Astrocyte of the cerebellum (primary cell): ENCODE results near the gene LAMB4.

ENCODE experiments used
- DNase-seq: peaks from one replicate; pipeline ENCODE4 v3.0.0-alpha.2; 2011; ENCODE audit warnings: low read depth
- H3K4me3 ChIP-seq: 2 replicates; pipeline ENCODE4 v1.5.1; 2011; ENCODE audit warnings: mild to moderate bottlenecking, low read depth, low read length, moderate library complexity
- in situ Hi-C: cut with HindIII; loops from 2 replicates; pipeline ENCODE4 v1.10.0; 2017; ENCODE audit warnings: low sequenced_read_pairs
- TF ChIP-seq, protein P1 (sequence below): IDR thresholded peaks from 2 replicates; pipeline ENCODE4 v1.5.1; 2012; ENCODE audit warnings: low read length, low read depth, moderate library complexity, mild to moderate bottlenecking; ENCODE audit errors: missing control alignments

LAMB4 gene

DNA sequence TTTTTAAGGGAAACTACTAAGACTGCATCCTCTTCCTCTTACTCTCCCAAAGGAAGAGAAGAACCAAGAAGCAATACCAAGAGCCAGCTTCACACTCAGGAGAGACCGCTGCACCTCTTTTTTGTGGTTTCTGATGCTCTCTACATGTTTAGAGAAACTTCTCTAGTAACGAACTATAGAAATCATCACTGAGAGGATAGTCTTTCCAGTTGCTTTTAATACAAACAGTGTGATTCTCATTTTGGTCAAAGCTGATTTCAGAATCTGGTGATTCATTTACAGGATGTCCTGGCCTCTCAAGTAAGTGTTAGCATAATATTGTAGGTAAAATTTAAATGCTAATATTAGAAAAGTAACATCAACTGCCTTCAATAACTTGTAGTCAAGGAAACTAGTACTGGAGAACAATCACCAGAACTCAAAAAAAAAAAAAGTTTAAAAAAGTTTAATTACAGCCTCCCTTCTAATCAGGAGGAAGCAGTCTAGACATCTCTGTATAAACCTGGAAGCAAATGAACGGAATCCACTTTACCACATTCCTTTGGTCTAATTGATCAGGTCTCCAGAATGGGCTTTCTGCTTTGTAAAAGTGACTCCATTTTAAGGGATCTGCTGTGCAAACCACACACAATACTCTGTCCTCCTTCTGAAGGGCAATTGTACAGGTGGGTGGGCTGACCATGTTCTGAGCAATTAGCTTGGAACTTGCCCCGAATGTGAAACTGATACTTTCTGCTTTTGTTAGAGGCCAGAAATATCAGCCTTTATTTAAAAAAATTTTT is 130.2 kb downstream of the LAMB4 start:
- DNase-seq: no peak
- in situ Hi-C loops: loop anchor here (5.0 kb wide), 1 partner anchor 147 kb away; no protein-coding TSS in a partner anchor
- TF ChIP-seq, protein P1, sequence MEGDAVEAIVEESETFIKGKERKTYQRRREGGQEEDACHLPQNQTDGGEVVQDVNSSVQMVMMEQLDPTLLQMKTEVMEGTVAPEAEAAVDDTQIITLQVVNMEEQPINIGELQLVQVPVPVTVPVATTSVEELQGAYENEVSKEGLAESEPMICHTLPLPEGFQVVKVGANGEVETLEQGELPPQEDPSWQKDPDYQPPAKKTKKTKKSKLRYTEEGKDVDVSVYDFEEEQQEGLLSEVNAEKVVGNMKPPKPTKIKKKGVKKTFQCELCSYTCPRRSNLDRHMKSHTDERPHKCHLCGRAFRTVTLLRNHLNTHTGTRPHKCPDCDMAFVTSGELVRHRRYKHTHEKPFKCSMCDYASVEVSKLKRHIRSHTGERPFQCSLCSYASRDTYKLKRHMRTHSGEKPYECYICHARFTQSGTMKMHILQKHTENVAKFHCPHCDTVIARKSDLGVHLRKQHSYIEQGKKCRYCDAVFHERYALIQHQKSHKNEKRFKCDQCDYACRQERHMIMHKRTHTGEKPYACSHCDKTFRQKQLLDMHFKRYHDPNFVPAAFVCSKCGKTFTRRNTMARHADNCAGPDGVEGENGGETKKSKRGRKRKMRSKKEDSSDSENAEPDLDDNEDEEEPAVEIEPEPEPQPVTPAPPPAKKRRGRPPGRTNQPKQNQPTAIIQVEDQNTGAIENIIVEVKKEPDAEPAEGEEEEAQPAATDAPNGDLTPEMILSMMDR: no peak
- H3K4me3 ChIP-seq: peak overlapping the region; percentile 74

DNA sequence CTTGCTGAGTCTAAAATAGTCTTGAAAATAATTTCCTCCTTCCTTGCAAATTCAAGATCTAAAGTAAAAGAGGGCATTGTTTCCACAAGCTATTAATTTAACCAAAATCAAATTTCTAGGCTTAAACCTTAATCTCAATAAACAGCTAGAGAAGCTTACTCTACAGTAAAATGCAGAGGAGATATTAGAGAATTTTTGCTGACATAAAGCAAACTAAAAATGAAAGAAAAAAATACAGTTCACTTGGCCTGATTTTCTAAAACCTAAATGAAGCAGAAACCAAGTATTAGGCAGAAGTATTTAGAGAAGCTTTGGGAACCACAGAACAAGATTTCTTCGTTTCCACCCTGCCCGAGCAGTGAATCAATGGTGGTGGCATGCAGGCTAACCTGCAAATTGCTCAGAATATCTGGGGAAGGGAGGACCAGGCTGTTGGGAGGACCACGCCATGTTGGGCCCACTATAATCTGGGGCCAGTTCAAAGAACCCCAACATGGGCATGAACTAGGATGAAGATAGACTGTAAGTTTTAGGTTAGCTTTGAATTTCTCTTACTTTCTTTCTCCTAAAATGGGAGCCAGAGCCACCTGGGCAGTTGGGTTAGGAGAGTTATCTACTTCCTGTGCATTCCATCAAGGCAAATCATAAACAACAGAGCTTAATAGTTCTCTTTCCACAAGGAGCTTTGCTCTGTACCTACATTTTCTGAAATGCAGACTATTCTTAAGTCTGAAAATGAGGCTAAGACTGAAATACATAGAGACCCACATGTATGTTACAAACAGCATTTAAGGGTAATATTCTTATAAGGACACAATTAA is 131.3 kb downstream of the LAMB4 start:
- H3K4me3 ChIP-seq: peak overlapping the region; percentile 74
- no peak for DNase-seq
- TF ChIP-seq, protein P1: no peak
- in situ Hi-C loops: loop anchor here (5.0 kb wide), 1 partner anchor 148 kb away; no protein-coding TSS in a partner anchor

DNA sequence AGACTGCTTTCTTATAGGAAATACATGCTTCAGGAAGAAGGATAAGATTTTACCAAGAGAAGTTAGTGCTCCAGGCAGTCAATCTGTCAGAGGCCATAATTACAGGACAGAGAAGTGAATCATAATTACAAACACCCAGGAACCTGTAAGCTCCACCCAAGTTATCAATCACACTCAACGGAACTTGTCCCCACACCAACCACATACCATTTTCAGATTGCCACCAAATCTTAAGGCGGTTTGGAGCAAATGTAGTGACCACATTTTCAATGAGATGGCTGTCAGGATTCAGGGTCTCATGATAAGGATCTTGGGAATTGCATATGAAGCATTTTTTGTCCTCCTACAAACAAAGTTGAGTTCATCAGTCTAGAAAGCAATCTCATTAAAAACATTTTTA is 132.0 kb downstream of the LAMB4 start:
- in situ Hi-C loops: loop anchor here (5.0 kb wide), 1 partner anchor 149 kb away; no protein-coding TSS in a partner anchor
- no peak for DNase-seq
- H3K4me3 ChIP-seq: peak overlapping the region; percentile 14
- TF ChIP-seq, protein P1: no peak

DNA sequence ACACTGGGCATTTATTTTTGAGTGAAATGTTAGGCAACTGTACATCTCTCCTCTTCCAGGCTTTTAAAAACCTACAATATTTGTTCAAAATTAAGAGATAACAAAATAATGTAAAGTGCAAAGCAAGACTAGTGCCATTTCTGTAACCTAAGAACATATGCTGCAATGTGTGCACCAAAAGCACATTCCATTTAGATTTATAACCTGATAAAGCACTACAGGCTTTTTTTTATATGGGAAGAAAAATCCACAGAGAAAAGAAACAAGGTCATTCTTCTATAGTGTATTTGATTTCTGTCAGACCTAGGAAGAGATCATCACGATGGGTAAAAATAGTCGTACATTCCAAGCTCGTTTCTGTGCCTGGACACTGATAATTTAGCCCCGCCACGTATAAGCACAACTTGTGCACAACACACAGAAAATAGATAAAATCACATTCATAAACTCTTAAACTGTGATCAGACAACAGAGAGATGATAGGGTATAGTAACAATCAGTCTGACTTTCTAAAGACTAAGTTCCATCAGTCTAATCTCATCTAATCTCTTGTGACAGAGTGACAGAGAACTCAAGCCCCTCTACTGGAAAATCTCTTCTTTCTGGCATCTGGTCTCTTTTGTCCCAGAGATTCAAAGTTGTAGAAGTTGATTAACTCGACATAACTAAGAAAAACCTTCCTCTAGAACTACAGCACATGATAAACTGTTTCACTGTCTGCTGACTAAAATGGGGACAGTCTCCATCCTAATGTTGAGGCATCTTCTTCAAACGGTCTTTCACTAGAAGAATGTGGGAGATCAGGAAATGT is 133.9 kb downstream of the LAMB4 start:
- no peak for DNase-seq
- H3K4me3 ChIP-seq: no peak overlapping the region
- in situ Hi-C loops: loop anchor here (5.0 kb wide), 1 partner anchor 151 kb away; no protein-coding TSS in a partner anchor
- TF ChIP-seq, protein P1: no peak

DNA sequence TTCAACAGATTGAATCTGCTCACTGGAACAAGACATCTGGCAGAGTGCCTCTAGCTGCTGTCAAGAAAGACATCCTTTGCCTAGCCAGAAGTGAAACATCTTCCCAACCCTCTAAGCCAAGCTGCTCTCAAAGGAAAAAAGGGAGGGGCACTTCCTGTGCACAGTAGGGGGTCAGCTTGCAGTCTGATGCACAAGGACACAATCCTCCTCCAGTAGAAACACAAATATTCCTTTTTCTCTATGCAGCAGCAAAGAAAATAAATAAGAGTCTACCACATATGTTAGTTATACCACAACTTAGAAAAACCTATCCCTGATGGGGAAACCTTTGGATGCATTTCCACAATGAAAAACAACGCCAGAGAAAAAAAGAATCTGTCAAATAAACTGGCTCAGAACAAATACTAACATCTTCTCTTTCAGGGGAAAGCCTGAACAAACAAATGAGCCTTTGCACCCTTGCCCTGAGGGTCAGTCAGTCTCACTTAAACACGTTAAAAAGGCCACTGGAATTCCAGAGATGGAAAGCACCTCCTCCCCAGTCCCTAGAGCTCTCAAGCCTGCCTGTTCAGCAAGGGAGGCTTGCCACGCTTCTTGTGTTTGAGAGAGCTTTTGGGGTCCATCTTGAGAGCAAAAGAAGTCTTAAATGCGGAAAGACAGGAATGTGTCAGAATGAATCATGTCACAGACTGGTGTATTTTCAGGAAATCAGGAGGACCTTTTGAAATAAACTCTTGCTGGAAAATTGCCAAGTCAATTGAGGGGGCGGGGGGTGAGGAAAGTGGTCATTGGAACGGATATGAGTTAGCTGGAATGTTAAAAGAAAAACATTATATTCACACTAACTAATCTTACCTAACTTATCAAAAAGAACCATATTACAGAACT is 134.7 kb downstream of the LAMB4 start:
- in situ Hi-C loops: loop anchor here (5.0 kb wide), 1 partner anchor 152 kb away; no protein-coding TSS in a partner anchor
- H3K4me3 ChIP-seq: no peak overlapping the region
- TF ChIP-seq, protein P1: no peak

More for the DNA sequence above, 134.7 kb downstream of the LAMB4 start:
- DNase-seq: no peak
